H1 (cell line): Measurements from ENCODE around the gene MARCHF9. TPM values are rescaled to one million over a fixed set of nuclear protein-coding genes. Genes with fewer than 3 reads are reported as not detected.

Experiments
- CTCF ChIA-PET: fragments of 300-600 bp; sonication (Branson Sonifier 250); formaldehyde crosslinking; loops from one replicate; lab custom pipeline; 2021; ENCODE audit not compliant: partially characterized antibody; lab: Charles Lee
- POLR2A ChIA-PET: fragments of 300-600 bp; sonication (Branson Sonifier 250); formaldehyde crosslinking; loops from one replicate; lab custom pipeline; 2021; ENCODE audit warnings: inconsistent platforms; ENCODE audit not compliant: partially characterized antibody; lab: Charles Lee
- DNase-seq, 2 experiments: peaks; one replicate each; pipeline versions ENCODE4 v3.0.0 to v3.0.0-alpha.2; 2010 to 2022; ENCODE audit warnings: low spot score in 2 of 2, low read depth in 1 of 2, mixed read lengths in 1 of 2
- FAIRE-seq: peaks from 2 replicates; lab custom pipeline; 2011; peaks lifted over from hg19 to GRCh38; lab: Jason Lieb, UNC
- H2AFZ ChIP-seq: 2 replicates; pipeline ENCODE4 v1.8.1; 2012; ENCODE audit warnings: low read length, inconsistent platforms
- H2AK5ac ChIP-seq: 2 replicates; pipeline ENCODE4 v1.6.1; 2013; ENCODE audit warnings: low read depth, low read length
- H2BK120ac ChIP-seq: replicated peaks from 2 replicates; pipeline ENCODE3; 2013; ENCODE audit warnings: low read depth, low read length, inconsistent platforms
- H2BK12ac ChIP-seq: 2 replicates; pipeline ENCODE4 v1.6.1; 2013; ENCODE audit warnings: low read depth, low read length
- H2BK15ac ChIP-seq: 2 replicates; pipeline ENCODE4 v1.6.1; 2013; ENCODE audit warnings: low read length
- H2BK20ac ChIP-seq: 2 replicates; pipeline ENCODE4 v1.6.1; 2013; ENCODE audit warnings: low read length
- H2BK5ac ChIP-seq: 2 replicates; pipeline ENCODE4 v1.6.1; 2013; ENCODE audit warnings: low read depth, low read length
- H3K14ac ChIP-seq: 2 replicates; pipeline ENCODE4 v1.6.1; 2013; ENCODE audit warnings: inconsistent platforms; ENCODE audit not compliant: insufficient read length
- H3K18ac ChIP-seq: 2 replicates; pipeline ENCODE4 v1.6.1; 2013; ENCODE audit warnings: low read length; ENCODE audit errors: extremely low read depth
- H3K23ac ChIP-seq: 2 replicates; pipeline ENCODE4 v1.6.1; 2013; ENCODE audit warnings: inconsistent platforms; ENCODE audit not compliant: insufficient read length
- H3K23me2 ChIP-seq: 2 replicates; pipeline ENCODE4 v1.6.1; 2013; ENCODE audit warnings: low read depth, low read length
- H3K27ac ChIP-seq: 2 replicates; pipeline ENCODE4 v1.6.1; 2011; ENCODE audit warnings: low read depth, low read length, inconsistent platforms
- H3K27me3 ChIP-seq, 4 experiments: replicated peaks in 1 of 4; 1 replicate in 1 of 4; 2 replicates in 3 of 4; pipeline versions ENCODE4 v1.6.1 to v1.8.1; 2011 to 2013; ENCODE audit warnings: low read length in 3 of 4, mild to moderate bottlenecking in 3 of 4, inconsistent platforms in 2 of 4, mixed read lengths in 2 of 4, moderate library complexity in 1 of 4; ENCODE audit not compliant: control insufficient read depth in 3 of 4, insufficient read depth in 3 of 4; ENCODE audit errors: extremely low read depth in 1 of 4
- H3K36me3 ChIP-seq, 4 experiments: 2 replicates each; pipeline versions ENCODE4 v1.6.1 to v1.8.1; 2011 to 2013; ENCODE audit warnings: mild to moderate bottlenecking in 4 of 4, low read length in 3 of 4, moderate library complexity in 2 of 4, control low read depth in 1 of 4, inconsistent platforms in 1 of 4; ENCODE audit not compliant: insufficient read depth in 4 of 4, control insufficient read depth in 2 of 4
- H3K4ac ChIP-seq: replicated peaks from 2 replicates; pipeline ENCODE3; 2013; ENCODE audit warnings: low read length, low read depth, mixed read lengths, inconsistent platforms; ENCODE audit not compliant: insufficient read length
- H3K4me1 ChIP-seq, 4 experiments: replicated peaks in 1 of 4; 1 replicate in 1 of 4; 2 replicates in 3 of 4; pipeline versions ENCODE4 v1.6.1 to v1.8.1; 2011 to 2013; ENCODE audit warnings: low read length in 3 of 4, inconsistent platforms in 2 of 4, mixed read lengths in 1 of 4; ENCODE audit not compliant: insufficient read depth in 4 of 4, control insufficient read depth in 3 of 4
- H3K4me2 ChIP-seq, 2 experiments: 2 replicates each; pipeline versions ENCODE4 v1.6.1 to v1.8.1; 2011 to 2013; ENCODE audit warnings: low read depth in 2 of 2, low read length in 2 of 2, control low read depth in 1 of 2, inconsistent platforms in 1 of 2, mild to moderate bottlenecking in 1 of 2; ENCODE audit not compliant: insufficient read depth in 1 of 2
- H3K4me3 ChIP-seq, 4 experiments: fragments of 200-600, 300-600 bp in 1 of 4; sonication (generic), shearing (Covaris generic), sonication (Bioruptor Twin) in 1 of 4; 2 replicates each; pipeline versions ENCODE4 v1.5.1 to v1.8.1; 2011 to 2016; ENCODE audit warnings: low read length in 4 of 4, low read depth in 3 of 4, control low read depth in 2 of 4, inconsistent platforms in 2 of 4, mild to moderate bottlenecking in 2 of 4, mixed read lengths in 1 of 4, moderate library complexity in 1 of 4; ENCODE audit not compliant: insufficient read depth in 2 of 4; ENCODE audit errors: extremely low read depth in 1 of 4
- H3K56ac ChIP-seq: replicated peaks from 2 replicates; pipeline ENCODE3; 2013; ENCODE audit warnings: low read depth, mild to moderate bottlenecking, mixed read lengths, low read length, inconsistent platforms; ENCODE audit not compliant: insufficient read length
- H3K79me1 ChIP-seq: 2 replicates; pipeline ENCODE4 v1.6.1; 2013; ENCODE audit warnings: low read depth, low read length, control low read depth
- H3K79me2 ChIP-seq, 2 experiments: 2 replicates each; pipeline versions ENCODE4 v1.6.1 to v1.8.1; 2012 to 2013; ENCODE audit warnings: low read length in 2 of 2, mild to moderate bottlenecking in 2 of 2, inconsistent platforms in 1 of 2; ENCODE audit not compliant: insufficient read depth in 2 of 2, control insufficient read depth in 1 of 2
- H3K9ac ChIP-seq, 4 experiments: replicated peaks in 1 of 4; 1 replicate in 1 of 4; 2 replicates in 3 of 4; pipeline versions ENCODE4 v1.6.1 to v1.8.1; 2011 to 2013; ENCODE audit warnings: low read depth in 3 of 4, low read length in 3 of 4, control low read depth in 2 of 4, mild to moderate bottlenecking in 2 of 4, moderate library complexity in 2 of 4, inconsistent platforms in 1 of 4; ENCODE audit errors: extremely low read depth in 1 of 4
- H3K9me3 ChIP-seq, 2 experiments: 2 replicates each; pipeline versions ENCODE4 v1.6.1 to v1.8.1; 2012 to 2013; ENCODE audit warnings: mild to moderate bottlenecking in 2 of 2, moderate library complexity in 2 of 2, control low read depth in 1 of 2, inconsistent platforms in 1 of 2, low read depth in 1 of 2, low read length in 1 of 2, mixed read lengths in 1 of 2; ENCODE audit not compliant: insufficient read depth in 2 of 2
- H4K20me1 ChIP-seq, 2 experiments: replicated peaks in 1 of 2; 2 replicates each; pipeline versions ENCODE3 to v1.8.1; 2011 to 2013; ENCODE audit warnings: inconsistent platforms in 2 of 2, low read length in 2 of 2, mild to moderate bottlenecking in 1 of 2; ENCODE audit not compliant: insufficient read depth in 2 of 2, control insufficient read depth in 1 of 2
- H4K5ac ChIP-seq: 2 replicates; pipeline ENCODE4 v1.6.1; 2013; ENCODE audit warnings: low read length, low read depth, mixed read lengths, inconsistent platforms; ENCODE audit not compliant: insufficient read length
- H4K8ac ChIP-seq: 2 replicates; pipeline ENCODE4 v1.8.0; 2013; ENCODE audit warnings: mild to moderate bottlenecking, moderate library complexity, low read length, inconsistent platforms; ENCODE audit not compliant: insufficient read depth; ENCODE audit errors: extremely low read depth
- H4K91ac ChIP-seq: replicated peaks from 2 replicates; pipeline ENCODE3; 2013; ENCODE audit warnings: low read length, mixed read lengths, inconsistent platforms; ENCODE audit not compliant: insufficient read length
- ASH2L ChIP-seq: fragments of 200-600, 300-600 bp; sonication (generic); IDR thresholded peaks from one replicate; pipeline ENCODE4 v1.7.1; 2017; ENCODE audit warnings: low read length
- CHD2 ChIP-seq: IDR thresholded peaks from 2 replicates; pipeline ENCODE4 v1.6.1; 2012; ENCODE audit warnings: low read length, improper control_type of control experiment
- MAFK ChIP-seq: IDR thresholded peaks from 2 replicates; pipeline ENCODE4 v1.6.1; 2012; ENCODE audit warnings: low read depth, mild to moderate bottlenecking, improper control_type of control experiment, low read length
- PHF8 ChIP-seq: fragments of 200-600 bp; sonication (generic); conservative IDR thresholded peaks from 2 replicates; pipeline ENCODE4 v1.7.1; 2012; ENCODE audit warnings: low read depth, mild to moderate bottlenecking, inconsistent platforms, low read length, moderate library complexity
- POLR2AphosphoS5 ChIP-seq: IDR thresholded peaks from 2 replicates; pipeline ENCODE4 v1.6.1; 2011; ENCODE audit warnings: low read depth, low read length
- RNF2 ChIP-seq: fragments of 200-900, 300-1000 bp; sonication (generic); IDR thresholded peaks from 2 replicates; pipeline ENCODE4 v1.7.1; 2016; ENCODE audit warnings: borderline replicate concordance, low read depth, mild to moderate bottlenecking, antibody characterized with exemption, low read length; ENCODE audit not compliant: poor library complexity, severe bottlenecking; ENCODE audit errors: missing control alignments
- SIN3A ChIP-seq, 2 experiments: IDR thresholded peaks in 1 of 2; conservative IDR thresholded peaks in 1 of 2; 2 replicates each; pipeline ENCODE4 v1.6.1; 2011 to 2012; ENCODE audit warnings: low read length in 2 of 2, improper control_type of control experiment in 1 of 2, low read depth in 1 of 2, mild to moderate bottlenecking in 1 of 2
- ZNF274 ChIP-seq: IDR thresholded peaks from 2 replicates; pipeline ENCODE4 v1.7.0; 2012; ENCODE audit warnings: low read length, borderline replicate concordance; ENCODE audit errors: extremely low read depth
- WGBS, 2 experiments: shearing (Covaris generic) in 1 of 2; methylation state at CpG; one replicate each; pipeline versions ENCODE4 v1.1.6 to v1.1.7; 2013 to 2015; ENCODE audit warnings: low lambda C conversion rate in 2 of 2, mixed read lengths in 2 of 2, inconsistent platforms in 1 of 2, low coverage in 1 of 2, missing lambda C conversion rate in 1 of 2; ENCODE audit not compliant: insufficient replicate concordance in 2 of 2, insufficient coverage in 1 of 2, insufficient read length in 1 of 2; ENCODE audit errors: extremely low coverage in 1 of 2, missing lambda C conversion rate in 1 of 2; 5-methylcytosine and 5-hydroxymethylcytosine counted together
- polyA plus RNA-seq, 7 experiments: library from polyadenylated mRNA; depleted of rRNA in 3 of 7; stranded (reverse) in 5 of 7; unstranded in 2 of 7; fragments of >200 nt in 5 of 7; fragments of 200-250 nt in 2 of 7; gene quantifications; 1 replicate in 5 of 7; 2 replicates in 1 of 7; 4 replicates in 1 of 7; pipeline versions ENCODE4 v1.2.1 to v1.2.3, GENCODE V29; 2011 to 2013; ENCODE audit warnings: missing spikeins in 2 of 7, mixed read lengths in 2 of 7
- total RNA-seq: library from RNA; stranded (reverse); fragmentation: NEBNext Ultra II Directional; extraction: Animal tissue kit (Norgen Biotek cat#: 25700); gene quantifications from 2 replicates; pipeline ENCODE4 v1.2.1, GENCODE V29; 2021

The MARCHF9 gene
- total and polyA plus RNA-seq, 2 of the 8 experiments (the other 6 are each of a cell fraction or from before 2014, with no cell fraction given): 6.4 to 7.8 TPM

- POLR2A ChIA-PET: interaction anchor here (0.6 to 5.2 kb wide), 19 partner anchors 10 to 217 kb away, joined by 3 to 59 read pairs (median 4); partner anchors contain the start of genes ARHGEF25, CDK4, EEF1AKMT3 and METTL1
- Histone ChIP-seq H2BK20ac (no peak overlapping the region), H4K91ac (no peak overlapping the region), H3K18ac (no peak overlapping the region), H3K23me2 (peaks cover 2% of the 10 kb centered on the region; the same call in 1 of the 2 replicates), H3K9me3 (no peaks in the 10 kb centered on the region; a peak in 1 of 4 replicates), H2AFZ (no peak overlapping the region), H3K4me2 (peak overlapping the region; percentile 79 to 93), H3K23ac (no peak overlapping the region), H3K14ac (no peak overlapping the region), H3K27me3 (peaks cover 49 to 97% (median 88%) of the 10 kb centered on the region in 4 experiments), H3K4me1 (peaks cover 6 to 29% (median 12%) of the 10 kb centered on the region in 4 experiments; a peak in 6 of 7 replicates), H3K27ac (no peak overlapping the region), H2AK5ac (no peak overlapping the region), H3K79me1 (no peaks in the 10 kb centered on the region), H2BK12ac (no peak overlapping the region; the same call in 1 of the 2 replicates), H2BK15ac (peak overlapping the region; percentile 61; the same call in 1 of the 2 replicates), H3K4ac (no peak overlapping the region), H3K79me2 (no peaks in the 10 kb centered on the region), H3K36me3 (peaks cover 0 to 6% (median 0%) of the 10 kb centered on the region in 4 experiments; a peak in 1 of 8 replicates), H4K8ac (no peak overlapping the region), H2BK120ac (no peak overlapping the region), H2BK5ac (no peak overlapping the region), H4K5ac (no peak overlapping the region), H3K9ac (no peak overlapping the region), H3K4me3 (peak overlapping the region in 3 of 4 experiments; percentile 26 to 76 (median 35); a peak in 5 of 8 replicates), H3K56ac (no peak overlapping the region), H4K20me1 (peaks cover 0 to 17% of the 10 kb centered on the region in 2 experiments)
- no peak for FAIRE-seq
- DNase-seq: no peak
- WGBS, 2 experiments: 27% methylated on average over 8 of the region's 8 CpGs; no CpG with 5 or more reads in 1 of the 2 experiments
- CTCF ChIA-PET: interaction anchor here (0.6 to 11.2 kb wide), 24 partner anchors 9 to 280 kb away, joined by 3 to 149 read pairs (median 5); partner anchors contain the start of genes ARHGEF25, B4GALNT1, OS9 and TSPAN31
- TF ChIP-seq MAFK (no peak), RNF2 (no peak), SIN3A (conservative IDR thresholded peaks at IDR 0.05 in 1 of 2, IDR thresholded peaks at IDR 0.05 in 1 of 2; ENCODE audit: low read depth in 1 of 2, low read length in 2 of 2) (0 out of 4 replicates have a peak, but pooled peaks of 1 of the 2 experiments have one; percentile 11), ZNF274 (no peak), POLR2AphosphoS5 (no peak), ASH2L (no peak), CHD2 (no peak), PHF8 (no peak)
- TF ChIP-seq, all 59 proteins: peak for 1
Measured at GRCh38 chr12:57735198-57735855, 19.6 kb upstream of the MARCHF9 start.
